Stimulated activated CD4-positive, alpha-beta T cell treated with anti-CD3 and anti-CD28 coated beads, TNF-alpha, amount 100 ng/mL, for 24 hours (primary cell): ENCODE results near the gene SV2C.
"Not testable (repeated sequence)": the region's sequence is repeated elsewhere in the genome, so short reads cannot be mapped to it uniquely, and the experiment has no call there.

Experiments used
- DNase-seq, 3 experiments: peaks; one replicate each; pipeline ENCODE4 v3.0.0-alpha.2; 2020; ENCODE audit warnings: low read depth in 3 of 3

The SV2C gene

GRCh38 chr5:76298852-76299251 is 215.7 kb downstream of the SV2C start:
- no peak for DNase-seq

GRCh38 chr5:76299592-76299991 is 216.4 kb downstream of the SV2C start:
- DNase-seq, result no peak

GRCh38 chr5:76301932-76302331 is 218.7 kb downstream of the SV2C start:
- DNase-seq, result not testable (repeated sequence)

- not testable (repeated sequence) for DNase-seq
These were observed 219.5 kb downstream of the SV2C start for GRCh38 chr5:76302661-76303060.

GRCh38 chr5:76303921-76304320 is 220.7 kb downstream of the SV2C start:
- DNase-seq, result peak in 1 of 3 experiments; percentile 15

- DNase-seq, result no peak
These were observed 222.1 kb downstream of the SV2C start for GRCh38 chr5:76305269-76305668.

- no peak for DNase-seq
These were observed 222.6 kb downstream of the SV2C start for GRCh38 chr5:76305775-76306174.

GRCh38 chr5:76310208-76310607 is 227.0 kb downstream of the SV2C start:
- no peak for DNase-seq

GRCh38 chr5:76312783-76313182 is 229.6 kb downstream of the SV2C start:
- no peak for DNase-seq

- DNase-seq, result no peak
These were observed 231.5 kb downstream of the SV2C start for GRCh38 chr5:76314643-76315042.

- no peak for DNase-seq
These were observed 236.5 kb downstream of the SV2C start for GRCh38 chr5:76319673-76320072.

- not testable (repeated sequence) for DNase-seq
These were observed 240.3 kb downstream of the SV2C start for GRCh38 chr5:76323494-76323893.

- no peak for DNase-seq
These were observed 242.1 kb downstream of the SV2C start for GRCh38 chr5:76325326-76325725.

- no peak for DNase-seq
These were observed 242.8 kb downstream of the SV2C start for GRCh38 chr5:76325876-76326491.

GRCh38 chr5:76326577-76327302 is 243.6 kb downstream of the SV2C start:
- no peak for DNase-seq

GRCh38 chr5:76329346-76329745 is 246.2 kb downstream of the SV2C start:
- no peak for DNase-seq

- DNase-seq, result no peak
These were observed 247.9 kb downstream of the SV2C start for GRCh38 chr5:76331126-76331525.

- no peak for DNase-seq
These were observed 248.9 kb downstream of the SV2C start for GRCh38 chr5:76332102-76332501.

GRCh38 chr5:76332611-76333205 is 249.5 kb downstream of the SV2C start:
- no peak for DNase-seq

GRCh38 chr5:76333571-76333970 is 250.4 kb downstream of the SV2C start:
- DNase-seq, result no peak

- no peak for DNase-seq
These were observed 251.4 kb downstream of the SV2C start for GRCh38 chr5:76334574-76334973.

- DNase-seq, result not testable (repeated sequence)
These were observed 252.3 kb downstream of the SV2C start for GRCh38 chr5:76335451-76335850.

GRCh38 chr5:76336253-76336809 is 253.1 kb downstream of the SV2C start:
- DNase-seq, result not testable (repeated sequence)
